NCI-H2227 (cell line): ENCODE data around the gene SLC44A2.

Experiments
- DNase-seq: peaks from one replicate; lab custom pipeline; 2025; ENCODE audit not compliant: unreplicated experiment; lab: John Stamatoyannopoulos, UW

SLC44A2 gene

DNA sequence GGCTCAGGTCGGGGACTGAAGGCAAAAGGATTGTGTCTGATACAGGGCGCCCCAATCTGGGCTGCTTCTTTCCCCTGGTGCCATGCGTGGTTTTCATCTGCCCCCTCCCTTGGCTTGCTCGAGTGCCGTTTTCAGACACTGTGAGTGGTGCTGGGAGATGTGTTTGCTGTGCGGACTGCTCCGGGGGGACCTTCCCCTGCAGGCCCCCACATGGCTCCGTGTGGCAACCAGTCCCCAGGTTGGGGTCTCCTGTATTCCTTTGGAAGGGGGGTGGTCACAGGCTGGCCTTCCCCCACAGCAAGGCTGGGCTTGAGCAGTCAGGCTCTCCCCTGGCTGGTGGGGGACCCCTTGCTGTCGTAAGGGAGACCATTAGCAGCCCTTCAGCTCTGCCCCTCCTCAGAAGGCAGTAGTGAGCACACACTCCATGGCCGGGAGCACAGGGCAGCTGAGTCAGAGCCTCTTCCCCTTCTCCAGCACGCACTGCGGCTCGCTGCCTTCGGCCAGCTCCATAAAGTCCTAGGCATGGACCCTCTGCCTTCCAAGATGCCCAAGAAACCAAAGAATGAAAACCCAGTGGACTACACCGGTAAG, 55.3 kb downstream of the SLC44A2 start:
- DNase-seq: no peak

GRCh38 chr19:10681658-10682057, 56.3 kb downstream of the SLC44A2 start:
- no peak for DNase-seq

- DNase-seq: no peak
Measured at GRCh38 chr19:10682397-10683063, 57.2 kb downstream of the SLC44A2 start.

GRCh38 chr19:10683064-10683426, 57.7 kb downstream of the SLC44A2 start:
- no peak for DNase-seq

DNA sequence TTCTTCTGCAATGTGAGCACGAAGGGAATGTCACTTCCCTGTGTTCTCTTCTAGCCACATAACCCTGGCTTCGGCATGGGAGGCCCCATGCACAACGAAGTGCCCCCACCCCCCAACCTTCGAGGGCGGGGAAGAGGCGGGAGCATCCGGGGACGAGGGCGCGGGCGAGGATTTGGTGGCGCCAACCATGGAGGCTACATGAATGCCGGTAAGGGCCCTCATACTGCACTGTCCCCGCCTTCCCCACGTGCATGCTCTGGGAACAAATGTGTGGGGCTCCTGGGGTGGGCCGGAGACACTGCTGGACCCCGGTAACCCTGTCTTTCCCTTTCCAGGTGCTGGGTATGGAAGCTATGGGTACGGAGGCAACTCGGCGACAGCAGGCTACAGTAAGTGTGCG, 58.2 kb downstream of the SLC44A2 start:
- DNase-seq: no peak

DNA sequence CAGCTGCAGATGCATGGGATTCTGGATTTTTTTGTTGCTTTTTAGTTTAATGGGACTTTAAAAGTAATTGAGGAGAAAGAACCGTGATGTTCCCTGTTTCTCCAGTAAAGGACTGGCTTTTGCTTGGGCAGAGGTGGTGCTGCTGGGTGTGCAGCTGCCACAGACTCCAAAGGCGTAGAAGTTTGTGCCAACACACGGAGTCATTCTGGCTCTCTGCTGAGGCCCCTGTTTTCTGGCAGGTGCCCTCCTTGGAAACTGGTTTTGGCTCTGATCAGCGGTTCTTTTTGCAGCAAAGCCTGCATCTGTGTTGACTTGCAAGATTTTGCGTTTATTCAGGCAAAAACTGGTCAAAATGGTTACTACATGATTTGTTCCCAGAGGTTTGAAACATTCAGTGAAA, 59.9 kb downstream of the SLC44A2 start:
- DNase-seq: no peak

GRCh38 chr19:10686193-10686592, 60.8 kb downstream of the SLC44A2 start:
- DNase-seq: no peak

DNA sequence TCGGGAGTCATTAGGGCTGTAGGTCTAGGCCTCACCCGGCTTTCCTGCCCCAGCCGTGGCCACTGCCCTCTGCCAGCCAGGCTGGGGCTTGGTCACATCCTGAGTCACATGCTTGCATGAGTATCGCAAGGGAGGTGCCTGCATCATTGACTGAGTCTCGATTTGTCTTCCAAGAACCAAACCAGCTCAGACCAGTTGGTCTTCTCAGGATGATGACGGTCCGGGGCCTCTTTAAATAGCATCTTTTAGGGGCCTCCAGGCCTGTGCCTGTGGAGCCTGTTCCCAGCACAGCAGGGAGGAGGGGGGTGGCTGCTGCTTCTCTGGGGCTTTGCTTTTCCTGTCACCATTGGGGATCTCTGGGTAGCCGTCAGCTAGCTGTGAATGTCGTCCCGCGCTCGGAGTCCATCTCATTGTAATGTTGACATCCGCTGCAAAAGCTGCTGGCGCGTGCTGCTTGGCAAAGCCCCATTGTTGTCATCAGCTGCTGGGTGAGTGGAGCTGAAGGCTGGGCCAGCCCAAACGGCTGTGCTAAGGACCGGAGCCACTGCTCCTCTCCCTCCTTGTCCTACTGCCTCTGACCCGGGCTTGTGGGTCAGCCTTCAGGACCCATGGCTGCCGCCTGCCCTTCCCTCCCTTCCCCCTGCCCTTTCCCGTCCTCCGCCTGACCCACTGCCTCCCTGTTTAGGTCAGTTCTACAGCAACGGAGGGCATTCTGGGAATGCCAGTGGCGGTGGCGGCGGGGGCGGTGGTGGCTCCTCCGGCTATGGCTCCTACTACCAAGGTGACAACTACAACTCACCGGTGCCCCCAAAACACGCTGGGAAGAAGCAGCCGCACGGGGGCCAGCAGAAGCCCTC, 61.5 kb downstream of the SLC44A2 start:
- DNase-seq: no peak

- DNase-seq: no peak
Measured at GRCh38 chr19:10687518-10688288, 62.4 kb downstream of the SLC44A2 start.

GRCh38 chr19:10688545-10689280, 63.4 kb downstream of the SLC44A2 start:
- DNase-seq: no peak

GRCh38 chr19:10690341-10690781, 65.0 kb downstream of the SLC44A2 start:
- DNase-seq: no peak

DNA sequence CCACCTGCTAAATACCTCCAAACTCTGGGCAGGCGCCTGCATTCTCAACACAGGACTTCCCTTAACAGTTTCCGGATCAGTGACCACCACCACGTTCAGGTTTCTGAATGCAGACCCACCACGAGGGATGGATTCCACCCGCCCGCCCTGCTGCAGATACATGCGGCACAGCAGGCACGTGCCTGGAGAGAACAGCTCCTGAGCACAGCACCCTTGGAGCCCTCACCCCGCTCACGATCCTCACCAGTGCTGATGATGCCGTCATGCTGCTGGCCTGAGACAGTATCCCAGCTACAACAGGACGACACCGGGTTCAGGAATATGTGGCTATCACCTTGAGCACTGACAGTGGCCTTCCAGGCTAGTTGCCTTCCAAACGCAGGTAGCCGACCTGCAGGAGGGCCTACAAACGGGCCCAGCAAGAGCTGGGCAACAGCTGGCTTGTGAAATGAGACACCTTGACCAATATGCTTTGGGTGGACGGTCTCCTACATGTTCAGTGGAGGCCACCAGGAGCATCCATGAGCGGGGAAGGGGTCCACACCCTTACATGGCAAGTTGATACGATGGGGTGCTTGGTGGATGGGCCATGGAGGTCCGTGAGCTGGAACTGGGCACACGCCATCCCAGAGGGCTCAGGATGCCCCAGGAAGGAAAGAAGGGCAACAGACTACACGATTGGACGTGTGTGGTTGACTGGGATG, 66.0 kb downstream of the SLC44A2 start:
- no peak for DNase-seq

DNA sequence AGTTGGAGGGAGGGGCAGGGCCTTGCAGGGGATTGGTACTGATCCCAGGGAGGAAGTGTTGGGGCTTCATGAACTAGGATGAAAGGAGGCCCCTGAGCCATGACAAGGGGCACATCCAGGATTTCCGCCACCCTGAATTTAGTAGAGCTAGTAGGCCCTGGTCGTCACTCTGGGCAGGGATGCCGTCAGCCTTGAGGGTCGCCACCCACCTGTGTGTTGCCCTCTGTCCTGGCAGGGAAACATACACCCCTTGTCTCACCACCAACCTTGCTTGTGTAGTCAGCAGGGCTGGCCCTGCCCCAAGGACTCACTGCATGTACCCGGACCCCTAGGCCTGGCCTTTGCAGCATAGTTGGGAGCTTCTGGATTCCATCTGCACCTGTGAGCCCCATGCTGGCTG, 66.5 kb downstream of the SLC44A2 start:
- no peak for DNase-seq

GRCh38 chr19:10692673-10693264, 67.4 kb downstream of the SLC44A2 start:
- no peak for DNase-seq
